Measurements from ENCODE around the gene FKBP8.
"Not testable (repeated sequence)": the region's sequence is repeated elsewhere in the genome, so short reads cannot be mapped to it uniquely, and the experiment has no call there.

Gene FKBP8

GRCh38 chr19:18542941-18543813, at the start of gene FKBP8:
FKBP8 (minus strand) TSS chr19:18543573; CDS start chr19:18541970, 1,603 bp downstream.
- peak; percentile 91 for DNase-seq (ENCODE audit: low read depth)

GRCh38 chr19:18592732-18593131, 49.4 kb upstream of the FKBP8 start:
- not testable (repeated sequence) for DNase-seq (ENCODE audit: low read depth)

- DNase-seq (ENCODE audit: low read depth) = no peak
Observed at GRCh38 chr19:18591735-18592385, 48.5 kb upstream of the FKBP8 start.

- no peak for DNase-seq (ENCODE audit: low read depth)
Observed at GRCh38 chr19:18590273-18591272, 47.2 kb upstream of the FKBP8 start.

GRCh38 chr19:18589380-18590272, 46.3 kb upstream of the FKBP8 start:
- DNase-seq (ENCODE audit: low read depth) = peak; percentile 54

- DNase-seq (ENCODE audit: low read depth) = peak; percentile 80
Observed at GRCh38 chr19:18588611-18589379, 45.4 kb upstream of the FKBP8 start, which contains the start of gene REX1BD. REX1BD (plus strand) TSS chr19:18588798; CDS start chr19:18588802, 4 bp downstream.

GRCh38 chr19:18587962-18588610, 44.7 kb upstream of the FKBP8 start:
- DNase-seq (ENCODE audit: low read depth) = no peak

- DNase-seq (ENCODE audit: low read depth) = no peak
Observed at GRCh38 chr19:18587561-18587960, 44.2 kb upstream of the FKBP8 start.

- no peak for DNase-seq (ENCODE audit: low read depth)
Observed at GRCh38 chr19:18586306-18586705, 42.9 kb upstream of the FKBP8 start.

GRCh38 chr19:18580311-18580710, 36.9 kb upstream of the FKBP8 start:
- DNase-seq (ENCODE audit: low read depth) = no peak

- no peak for DNase-seq (ENCODE audit: low read depth)
Observed at GRCh38 chr19:18577365-18577914, 34.1 kb upstream of the FKBP8 start.

GRCh38 chr19:18576383-18576782, 33.0 kb upstream of the FKBP8 start:
- no peak for DNase-seq (ENCODE audit: low read depth)

- DNase-seq (ENCODE audit: low read depth) = no peak
Observed at GRCh38 chr19:18574691-18575291, 31.4 kb upstream of the FKBP8 start.

GRCh38 chr19:18571564-18572344, 28.4 kb upstream of the FKBP8 start, which contains the start of gene UBA52:
UBA52 (plus strand) TSS chr19:18571857; CDS start chr19:18573301, 1,444 bp downstream.
- DNase-seq (ENCODE audit: low read depth) = peak; percentile 98

GRCh38 chr19:18568367-18568766, 25.0 kb upstream of the FKBP8 start:
- DNase-seq (ENCODE audit: low read depth) = no peak

- no peak for DNase-seq (ENCODE audit: low read depth)
Observed at GRCh38 chr19:18566953-18567352, 23.6 kb upstream of the FKBP8 start.

- DNase-seq (ENCODE audit: low read depth) = no peak
Observed at GRCh38 chr19:18562086-18562485, 18.7 kb upstream of the FKBP8 start.

GRCh38 chr19:18559685-18560084, 16.3 kb upstream of the FKBP8 start:
- DNase-seq (ENCODE audit: low read depth) = no peak

Measured in activated T-cell treated with anti-CD3 and anti-CD28 coated beads for 1 hour (primary cell).